SK-N-SH (cell line): Measurements from ENCODE around the gene ZBTB16. TPM values are rescaled to one million over a fixed set of nuclear protein-coding genes. Genes with fewer than 3 reads are reported as not detected.

Experiments used
- CTCF ChIA-PET: fragments of 300-600, 350-600 bp; formaldehyde crosslinking; extraction: SDS; loops from one replicate; lab custom pipeline; 2021; lab: Yijun Ruan, JAX
- POLR2A ChIA-PET: fragments of 350-600 bp; sonication (Branson Sonifier 250); formaldehyde crosslinking; extraction: SDS; loops from one replicate; lab custom pipeline; 2020; ENCODE audit warnings: antibody characterized with exemption, inconsistent platforms; lab: Yijun Ruan, JAX
- DNase-seq: peaks from one replicate; pipeline ENCODE4 v3.0.0; 2012
- H2AFZ ChIP-seq: fragments of 200-600 bp; sonication (generic); 2 replicates; pipeline ENCODE4 v1.8.1; 2016; ENCODE audit warnings: antibody characterized with exemption, mild to moderate bottlenecking, low read depth
- H3F3A ChIP-seq: fragments of 200-600 bp; sonication (generic); replicated peaks from 2 replicates; pipeline ENCODE3; 2016; ENCODE audit warnings: antibody characterized with exemption, mild to moderate bottlenecking; ENCODE audit not compliant: insufficient read depth
- H3K27ac ChIP-seq, 2 experiments: fragments of 200-500 bp in 1 of 2; fragments of 200-600 bp in 1 of 2; sonication (Bioruptor generic) in 1 of 2; sonication (generic), shearing (Covaris generic) in 1 of 2; 2 replicates each; pipeline versions ENCODE4 v1.5.1 to v1.6.1; 2014 to 2016; ENCODE audit warnings: low read depth in 2 of 2, inconsistent platforms in 1 of 2, low read length in 1 of 2, mild to moderate bottlenecking in 1 of 2, mixed read lengths in 1 of 2
- H3K27me3 ChIP-seq: fragments of 200-600 bp; sonication (generic), shearing (Covaris generic); 2 replicates; pipeline ENCODE4 v1.6.1; 2016; ENCODE audit warnings: mixed run types; ENCODE audit not compliant: insufficient read depth
- H3K36me3 ChIP-seq, 2 experiments: fragments of 200-500 bp in 1 of 2; fragments of 200-600 bp in 1 of 2; sonication (Bioruptor generic) in 1 of 2; sonication (generic) in 1 of 2; replicated peaks in 1 of 2; 2 replicates each; pipeline versions ENCODE3 to v1.5.1; 2014 to 2016; ENCODE audit warnings: low read length in 1 of 2, mild to moderate bottlenecking in 1 of 2; ENCODE audit not compliant: insufficient read depth in 2 of 2, control insufficient read depth in 1 of 2
- H3K4me1 ChIP-seq, 2 experiments: fragments of 200-500 bp in 1 of 2; fragments of 200-600 bp in 1 of 2; sonication (Bioruptor generic) in 1 of 2; sonication (generic), shearing (Covaris generic) in 1 of 2; 2 replicates each; pipeline versions ENCODE4 v1.5.1 to v1.6.1; 2014 to 2016; ENCODE audit warnings: low read depth in 1 of 2, low read length in 1 of 2, mixed run types in 1 of 2; ENCODE audit not compliant: insufficient read depth in 2 of 2, control insufficient read depth in 1 of 2
- H3K4me2 ChIP-seq: fragments of 200-600 bp; sonication (generic), shearing (Covaris generic); 2 replicates; pipeline ENCODE4 v1.6.1; 2017; ENCODE audit warnings: mixed run types
- H3K4me3 ChIP-seq, 2 experiments: fragments of 200-500 bp in 1 of 2; fragments of 200-600 bp in 1 of 2; sonication (Bioruptor generic) in 1 of 2; sonication (generic), shearing (Covaris generic) in 1 of 2; 2 replicates each; pipeline versions ENCODE4 v1.5.1 to v1.8.1; 2014 to 2016; ENCODE audit warnings: low read depth in 2 of 2, inconsistent platforms in 1 of 2, low read length in 1 of 2, mild to moderate bottlenecking in 1 of 2, mixed read lengths in 1 of 2, moderate library complexity in 1 of 2
- H3K79me2 ChIP-seq: fragments of 200-600 bp; sonication (generic); 2 replicates; pipeline ENCODE4 v1.8.1; 2017; ENCODE audit warnings: mild to moderate bottlenecking; ENCODE audit not compliant: insufficient read depth
- H3K9ac ChIP-seq: fragments of 200-600 bp; sonication (generic); 2 replicates; pipeline ENCODE4 v1.6.1; 2017; ENCODE audit warnings: mixed run types
- H3K9me2 ChIP-seq: fragments of 200-600 bp; sonication (generic); 2 replicates; pipeline ENCODE4 v1.6.1; 2017; ENCODE audit warnings: mixed run types
- H3K9me3 ChIP-seq: fragments of 200-600 bp; sonication (generic); 2 replicates; pipeline ENCODE4 v1.6.1; 2017; ENCODE audit warnings: mixed run types, mild to moderate bottlenecking, moderate library complexity
- H4K20me1 ChIP-seq: fragments of 200-600 bp; sonication (generic); 2 replicates; pipeline ENCODE4 v1.6.1; 2017; ENCODE audit warnings: mild to moderate bottlenecking, mixed run types; ENCODE audit not compliant: insufficient read depth
- CTCF ChIP-seq: fragments of 200-600 bp; sonication (generic); IDR thresholded peaks from 2 replicates; pipeline ENCODE4 v1.6.1; 2017; ENCODE audit warnings: antibody characterized with exemption, mild to moderate bottlenecking, moderate library complexity
- EP300 ChIP-seq, 2 experiments: IDR thresholded peaks; 2 replicates each; pipeline versions ENCODE4 v1.4.0 to v1.6.1; 2012; ENCODE audit warnings: borderline replicate concordance in 1 of 2, low read depth in 1 of 2, low read length in 1 of 2
- EZH2phosphoT487 ChIP-seq: fragments of 200-600 bp; sonication (generic); IDR thresholded peaks from 2 replicates; pipeline ENCODE4 v1.6.1; 2017; ENCODE audit warnings: low read depth, mixed run types, mild to moderate bottlenecking, antibody characterized with exemption, moderate library complexity, borderline replicate concordance
- FOXM1 ChIP-seq: IDR thresholded peaks from 2 replicates; pipeline ENCODE4 v1.4.0; 2012; ENCODE audit warnings: low read depth, mild to moderate bottlenecking
- JUND ChIP-seq: IDR thresholded peaks from 2 replicates; pipeline ENCODE4 v1.4.0; 2012
- MAX ChIP-seq: IDR thresholded peaks from 2 replicates; pipeline ENCODE4 v1.4.0; 2012; ENCODE audit warnings: low read depth
- MEF2A ChIP-seq: IDR thresholded peaks from 2 replicates; pipeline ENCODE4 v1.4.0; 2012; ENCODE audit warnings: low read depth, borderline replicate concordance
- MXI1 ChIP-seq: IDR thresholded peaks from 2 replicates; pipeline ENCODE4 v1.6.1; 2012; ENCODE audit warnings: mild to moderate bottlenecking, low read depth, low read length, improper control_type of control experiment
- NFIC ChIP-seq: IDR thresholded peaks from 2 replicates; pipeline ENCODE4 v1.4.0; 2012; ENCODE audit warnings: borderline replicate concordance
- POLR2AphosphoS5 ChIP-seq: IDR thresholded peaks from 2 replicates; pipeline ENCODE4 v1.6.1; 2012; ENCODE audit warnings: low read depth, low read length
- SMC3 ChIP-seq: IDR thresholded peaks from 2 replicates; pipeline ENCODE4 v1.6.1; 2012; ENCODE audit warnings: low read depth, low read length, improper control_type of control experiment
- TAF1 ChIP-seq: IDR thresholded peaks from 2 replicates; pipeline ENCODE4 v1.6.1; 2012; ENCODE audit warnings: low read depth, mild to moderate bottlenecking, low read length, moderate library complexity, borderline replicate concordance
- TCF12 ChIP-seq: IDR thresholded peaks from 2 replicates; pipeline ENCODE4 v1.4.0; 2012
- YY1 ChIP-seq: IDR thresholded peaks from 2 replicates; pipeline ENCODE4 v1.4.0; 2012; ENCODE audit warnings: low read depth, mild to moderate bottlenecking
- WGBS: methylation state at CpG from one replicate; pipeline ENCODE4 v1.1.6; 2017; ENCODE audit warnings: low lambda C conversion rate; 5-methylcytosine and 5-hydroxymethylcytosine counted together
- polyA plus RNA-seq, 3 experiments: library from polyadenylated mRNA; depleted of rRNA; stranded (reverse); fragments of >200 nt; gene quantifications; 2 replicates each; pipeline ENCODE4 v1.2.3, GENCODE V29; 2012
- TF ChIP-seq, protein P1 (sequence below): IDR thresholded peaks from 2 replicates; pipeline ENCODE4 v1.6.1; 2012; ENCODE audit warnings: mild to moderate bottlenecking, low read depth, low read length, moderate library complexity

ZBTB16 gene
- polyA plus RNA-seq, 1 of the 3 experiments (the other 2 are of a cell fraction) = not detected

DNA sequence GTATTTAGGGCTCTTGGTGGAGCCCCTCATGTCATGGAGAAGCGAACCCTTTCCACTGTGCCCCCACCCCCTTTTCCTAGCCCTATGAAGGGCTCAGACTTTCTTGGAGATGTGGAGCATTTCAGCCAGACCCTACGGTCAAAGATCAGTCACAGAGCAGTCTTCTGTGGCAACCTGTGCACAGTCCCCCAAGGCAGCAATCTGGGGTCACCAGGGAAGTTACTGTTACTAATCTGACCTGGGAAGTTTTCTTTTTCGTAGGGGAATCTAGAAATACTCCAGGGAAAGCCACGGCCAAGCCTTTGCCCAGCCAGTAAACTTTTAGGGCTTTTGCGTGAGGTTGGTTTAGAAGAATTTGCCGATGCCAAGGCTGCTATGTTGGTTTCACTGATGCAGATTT is 50.6 kb downstream of the ZBTB16 start:
- Histone ChIP-seq H3K9me3 (no peaks in the 10 kb centered on the region), H3K36me3 (no peaks in the 10 kb centered on the region), H3K79me2 (no peaks in the 10 kb centered on the region), H3K27ac (no peak overlapping the region), H4K20me1 (no peaks in the 10 kb centered on the region)
- DNase-seq = no peak
- 42% methylated on average over 6 of the region's 6 CpGs for WGBS
- TF ChIP-seq TCF12 = no peak
- TF ChIP-seq EZH2phosphoT487 = no peak
- no peak for TF ChIP-seq YY1
- no peak for TF ChIP-seq MEF2A
- no peak for TF ChIP-seq POLR2AphosphoS5
- TF ChIP-seq, all 33 proteins: peak for 0
- no peak overlapping the region for H3K4me2 ChIP-seq
- no peak overlapping the region for H3K9ac ChIP-seq
- H3F3A ChIP-seq = no peaks in the 10 kb centered on the region
- no peaks in the 10 kb centered on the region for H3K9me2 ChIP-seq
- H3K4me1 ChIP-seq = no peaks in the 10 kb centered on the region
- ChIA-PET POLR2A (no interaction called here), CTCF (no interaction called here)
- no peak overlapping the region for H3K4me3 ChIP-seq
- H3K27me3 ChIP-seq = peaks cover 36% of the 10 kb centered on the region; the same call in 1 of the 2 replicates
- no peak overlapping the region for H2AFZ ChIP-seq

DNA sequence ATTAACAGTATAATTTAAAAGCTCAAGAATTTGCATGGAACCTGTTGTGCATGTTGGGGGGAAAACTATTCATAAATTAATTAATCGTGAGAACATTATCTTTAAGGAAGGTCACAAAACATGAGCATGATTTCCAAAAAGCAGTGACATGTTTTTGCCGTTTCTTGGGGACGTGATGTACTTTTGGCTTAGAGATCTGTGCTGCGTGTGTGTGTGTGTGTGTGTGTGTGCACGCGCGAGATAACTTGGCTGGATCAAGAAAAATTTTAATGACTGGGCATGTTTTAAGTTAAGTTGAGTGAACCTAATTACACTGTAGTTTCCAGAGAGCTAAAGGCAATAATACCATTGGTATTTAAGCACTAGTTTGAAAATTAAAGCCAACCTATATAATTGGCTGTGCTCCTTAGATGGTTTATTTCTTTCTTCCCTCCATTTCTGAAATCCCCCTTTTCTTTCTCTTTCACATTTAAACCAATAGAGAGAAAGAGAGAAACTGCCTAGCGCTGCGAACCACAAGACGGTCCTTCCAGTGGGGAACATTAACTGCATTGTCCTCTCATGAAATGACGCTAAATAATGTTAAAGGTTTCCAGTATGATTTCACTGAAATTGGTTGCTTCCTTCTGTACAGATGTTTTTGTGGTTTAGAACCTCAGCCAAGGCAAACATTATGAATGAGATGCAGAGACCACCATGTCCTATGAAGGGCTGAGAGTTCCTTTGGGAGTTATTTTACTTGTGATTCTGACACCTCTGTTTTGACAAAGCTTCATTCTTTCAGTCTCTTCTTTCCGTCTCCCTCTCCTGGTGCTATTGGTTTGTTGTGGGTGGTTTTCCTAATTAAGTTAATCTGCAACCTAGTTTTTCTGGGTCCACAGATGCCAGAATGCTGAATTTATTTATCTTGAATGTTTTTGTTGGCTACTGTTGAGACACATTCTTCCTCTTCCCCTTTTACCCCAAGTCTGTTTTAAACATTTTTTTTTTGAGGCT is 51.7 kb downstream of the ZBTB16 start:
- TF ChIP-seq JUND = no peak
- TF ChIP-seq, all 33 proteins: peak for 0
- Histone ChIP-seq H2AFZ (no peak overlapping the region), H3K27ac (no peak overlapping the region), H3K4me1 (no peaks in the 10 kb centered on the region), H3K4me2 (no peak overlapping the region), H3F3A (no peaks in the 10 kb centered on the region), H3K9me3 (no peaks in the 10 kb centered on the region), H3K4me3 (no peak overlapping the region), H3K9me2 (no peaks in the 10 kb centered on the region), H3K27me3 (peaks cover 33% of the 10 kb centered on the region; the same call in 1 of the 2 replicates), H3K36me3 (no peaks in the 10 kb centered on the region), H3K9ac (no peak overlapping the region), H3K79me2 (no peaks in the 10 kb centered on the region), H4K20me1 (no peaks in the 10 kb centered on the region)
- no peak for DNase-seq
- POLR2A ChIA-PET = no interaction called here
- 20% methylated on average over 12 of the region's 12 CpGs for WGBS
- CTCF ChIA-PET = interaction anchor here (0.6 kb wide), 1 partner anchor 51 kb away, joined by 3 read pairs; no protein-coding TSS in a partner anchor

DNA sequence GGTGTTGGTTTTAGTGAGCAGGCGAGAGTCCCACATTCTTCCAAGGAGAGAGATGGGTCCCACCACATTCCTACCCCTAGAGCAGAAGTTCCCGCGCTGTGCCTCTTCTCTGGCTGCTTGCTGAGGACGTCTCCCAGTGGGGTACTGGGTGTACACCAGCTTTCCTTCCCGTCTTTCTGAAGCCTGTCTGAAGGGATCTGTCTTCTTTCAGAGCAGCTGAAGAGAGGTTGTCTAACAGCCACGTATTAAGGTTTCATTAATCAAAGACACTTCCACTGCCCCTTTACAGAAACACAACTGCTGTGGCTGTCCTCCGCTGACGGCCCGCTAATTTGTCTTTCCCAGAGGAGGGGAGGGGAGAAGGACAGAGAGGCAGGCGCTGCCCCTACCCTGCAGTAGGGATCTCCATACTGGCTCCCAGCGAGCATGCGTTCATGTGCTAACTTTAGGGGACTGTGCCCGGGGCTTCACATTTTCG is 56.0 kb downstream of the ZBTB16 start:
- H3K9ac ChIP-seq = no peak overlapping the region
- WGBS = 31% methylated on average over 13 of the region's 14 CpGs
- ChIA-PET CTCF (interaction anchor here (1.2 kb wide), 1 partner anchor 80 kb away, joined by 4 read pairs; no protein-coding TSS in a partner anchor), POLR2A (no interaction called here)
- H3K9me3 ChIP-seq = no peaks in the 10 kb centered on the region
- no peaks in the 10 kb centered on the region for H3K79me2 ChIP-seq
- no peak for DNase-seq
- no peaks in the 10 kb centered on the region for H3F3A ChIP-seq
- no peaks in the 10 kb centered on the region for H3K4me1 ChIP-seq
- no peak overlapping the region for H2AFZ ChIP-seq
- no peak overlapping the region for H3K4me3 ChIP-seq
- H3K4me2 ChIP-seq = no peak overlapping the region
- peaks cover 5% of the 10 kb centered on the region; the same call in 1 of the 2 replicates for H3K27me3 ChIP-seq
- H3K27ac ChIP-seq = no peak overlapping the region
- H4K20me1 ChIP-seq = no peaks in the 10 kb centered on the region
- no peaks in the 10 kb centered on the region for H3K9me2 ChIP-seq
- H3K36me3 ChIP-seq = no peaks in the 10 kb centered on the region
- TF ChIP-seq EP300 (IDR thresholded peaks at IDR 0.05; ENCODE audit: borderline replicate concordance in 1 of 2, low read depth in 1 of 2, low read length in 1 of 2) = no peak
- TF ChIP-seq, protein P1, sequence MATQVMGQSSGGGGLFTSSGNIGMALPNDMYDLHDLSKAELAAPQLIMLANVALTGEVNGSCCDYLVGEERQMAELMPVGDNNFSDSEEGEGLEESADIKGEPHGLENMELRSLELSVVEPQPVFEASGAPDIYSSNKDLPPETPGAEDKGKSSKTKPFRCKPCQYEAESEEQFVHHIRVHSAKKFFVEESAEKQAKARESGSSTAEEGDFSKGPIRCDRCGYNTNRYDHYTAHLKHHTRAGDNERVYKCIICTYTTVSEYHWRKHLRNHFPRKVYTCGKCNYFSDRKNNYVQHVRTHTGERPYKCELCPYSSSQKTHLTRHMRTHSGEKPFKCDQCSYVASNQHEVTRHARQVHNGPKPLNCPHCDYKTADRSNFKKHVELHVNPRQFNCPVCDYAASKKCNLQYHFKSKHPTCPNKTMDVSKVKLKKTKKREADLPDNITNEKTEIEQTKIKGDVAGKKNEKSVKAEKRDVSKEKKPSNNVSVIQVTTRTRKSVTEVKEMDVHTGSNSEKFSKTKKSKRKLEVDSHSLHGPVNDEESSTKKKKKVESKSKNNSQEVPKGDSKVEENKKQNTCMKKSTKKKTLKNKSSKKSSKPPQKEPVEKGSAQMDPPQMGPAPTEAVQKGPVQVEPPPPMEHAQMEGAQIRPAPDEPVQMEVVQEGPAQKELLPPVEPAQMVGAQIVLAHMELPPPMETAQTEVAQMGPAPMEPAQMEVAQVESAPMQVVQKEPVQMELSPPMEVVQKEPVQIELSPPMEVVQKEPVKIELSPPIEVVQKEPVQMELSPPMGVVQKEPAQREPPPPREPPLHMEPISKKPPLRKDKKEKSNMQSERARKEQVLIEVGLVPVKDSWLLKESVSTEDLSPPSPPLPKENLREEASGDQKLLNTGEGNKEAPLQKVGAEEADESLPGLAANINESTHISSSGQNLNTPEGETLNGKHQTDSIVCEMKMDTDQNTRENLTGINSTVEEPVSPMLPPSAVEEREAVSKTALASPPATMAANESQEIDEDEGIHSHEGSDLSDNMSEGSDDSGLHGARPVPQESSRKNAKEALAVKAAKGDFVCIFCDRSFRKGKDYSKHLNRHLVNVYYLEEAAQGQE = no peak
- no peak for TF ChIP-seq NFIC
- no peak for TF ChIP-seq FOXM1
- no peak for TF ChIP-seq MAX
- TF ChIP-seq MXI1 = no peak
- TF ChIP-seq CTCF = no peak
- TF ChIP-seq TAF1 = no peak
- TF ChIP-seq POLR2AphosphoS5 = no peak
- TF ChIP-seq SMC3 = no peak
